GM10266 (cell line): ENCODE measurements around the gene TRIM33.

Experiments used
- DNase-seq: peaks from one replicate; pipeline ENCODE4 v3.0.0; 2012; ENCODE audit errors: extremely low spot score
- TF ChIP-seq, protein P1 (sequence below): IDR thresholded peaks from 2 replicates; pipeline ENCODE4 v1.5.1; 2012; ENCODE audit warnings: mild to moderate bottlenecking, low read depth; ENCODE audit not compliant: control insufficient read depth, insufficient read depth; ENCODE audit errors: missing control alignments

TRIM33 gene

DNA sequence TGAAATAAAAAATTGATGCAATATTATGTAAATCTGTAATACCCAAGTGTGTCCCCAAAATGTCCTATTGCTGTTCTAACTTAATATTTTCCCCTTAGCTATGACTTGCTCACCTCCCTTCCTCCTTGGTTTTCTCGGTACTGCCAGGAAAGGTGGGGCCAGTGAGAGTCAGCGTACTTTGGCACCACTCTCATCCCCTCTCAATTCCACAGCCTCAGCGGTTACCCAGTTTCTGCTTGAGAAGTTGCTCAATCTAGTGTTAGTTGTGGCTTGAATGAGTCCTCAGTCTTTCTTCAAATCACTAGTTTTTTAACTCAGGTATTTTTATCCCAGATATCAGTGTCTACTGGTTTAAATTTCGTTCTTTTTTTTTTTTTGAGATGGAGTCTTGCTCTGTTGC, 38.1 kb upstream of the TRIM33 start:
- TF ChIP-seq, protein P1, sequence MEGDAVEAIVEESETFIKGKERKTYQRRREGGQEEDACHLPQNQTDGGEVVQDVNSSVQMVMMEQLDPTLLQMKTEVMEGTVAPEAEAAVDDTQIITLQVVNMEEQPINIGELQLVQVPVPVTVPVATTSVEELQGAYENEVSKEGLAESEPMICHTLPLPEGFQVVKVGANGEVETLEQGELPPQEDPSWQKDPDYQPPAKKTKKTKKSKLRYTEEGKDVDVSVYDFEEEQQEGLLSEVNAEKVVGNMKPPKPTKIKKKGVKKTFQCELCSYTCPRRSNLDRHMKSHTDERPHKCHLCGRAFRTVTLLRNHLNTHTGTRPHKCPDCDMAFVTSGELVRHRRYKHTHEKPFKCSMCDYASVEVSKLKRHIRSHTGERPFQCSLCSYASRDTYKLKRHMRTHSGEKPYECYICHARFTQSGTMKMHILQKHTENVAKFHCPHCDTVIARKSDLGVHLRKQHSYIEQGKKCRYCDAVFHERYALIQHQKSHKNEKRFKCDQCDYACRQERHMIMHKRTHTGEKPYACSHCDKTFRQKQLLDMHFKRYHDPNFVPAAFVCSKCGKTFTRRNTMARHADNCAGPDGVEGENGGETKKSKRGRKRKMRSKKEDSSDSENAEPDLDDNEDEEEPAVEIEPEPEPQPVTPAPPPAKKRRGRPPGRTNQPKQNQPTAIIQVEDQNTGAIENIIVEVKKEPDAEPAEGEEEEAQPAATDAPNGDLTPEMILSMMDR, result no peak
- no peak for DNase-seq

GRCh38 chr1:114547076-114547475, 36.1 kb upstream of the TRIM33 start:
- TF ChIP-seq, protein P1, result no peak
- DNase-seq, result no peak

DNA sequence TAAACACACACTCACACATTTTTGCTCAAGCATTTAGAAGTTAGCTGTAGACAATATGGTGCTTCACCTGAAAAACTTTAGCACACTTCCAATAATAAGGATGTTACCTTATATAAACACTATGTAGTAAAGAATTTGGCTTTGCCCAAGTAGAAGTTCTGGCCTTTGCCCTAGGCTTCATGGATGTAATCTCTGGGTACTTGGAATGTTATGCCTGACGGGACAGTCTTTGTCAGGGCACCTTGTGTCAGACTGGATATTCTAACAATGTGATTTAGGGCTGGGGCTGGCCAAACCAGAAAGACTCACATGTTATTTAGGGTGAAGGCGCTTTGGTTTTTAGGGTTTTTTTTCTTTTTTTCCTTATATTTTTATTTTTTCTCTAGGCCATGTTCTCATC, 34.8 kb upstream of the TRIM33 start:
- no peak for DNase-seq
- TF ChIP-seq, protein P1, result no peak

DNA sequence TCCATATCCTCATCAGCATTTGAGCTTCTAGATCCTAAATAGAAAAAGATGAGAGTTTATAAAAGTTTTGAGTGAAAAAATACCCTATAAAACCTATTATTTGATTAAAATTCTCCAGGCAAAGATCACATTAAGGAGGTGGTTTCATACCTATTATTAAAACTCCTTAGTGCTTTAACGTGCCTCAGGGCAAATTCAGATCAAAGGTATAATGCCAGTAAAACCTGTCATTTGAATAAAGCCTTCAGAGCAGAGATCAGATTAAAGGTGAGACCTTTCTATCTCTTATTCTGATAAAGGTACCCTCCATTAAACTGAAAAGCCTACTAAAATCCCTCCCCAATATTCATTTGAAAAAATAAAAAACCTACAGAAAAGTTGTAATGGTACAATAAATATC, 34.3 kb upstream of the TRIM33 start:
- DNase-seq, result no peak
- TF ChIP-seq, protein P1, result no peak

DNA sequence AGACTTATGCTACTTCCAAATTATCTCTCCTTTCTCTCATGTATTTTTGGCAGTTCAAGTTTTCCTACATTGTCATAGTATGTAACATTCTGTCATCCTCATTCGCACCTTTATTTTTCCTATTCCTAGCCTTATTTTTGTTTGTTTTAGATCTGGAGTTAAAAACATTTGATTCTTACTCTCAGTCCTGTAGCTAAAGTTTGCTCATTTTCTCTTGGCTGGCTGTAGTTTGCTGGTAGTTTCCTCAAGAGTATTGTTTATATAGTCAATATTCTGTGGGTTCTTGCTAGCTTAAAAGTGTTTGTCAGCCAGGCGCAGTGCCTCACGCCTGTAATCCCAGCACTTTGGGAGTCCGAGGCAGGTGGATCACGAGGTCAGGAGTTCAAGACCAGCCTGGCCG, 29.8 kb upstream of the TRIM33 start:
- DNase-seq, result no peak

DNA sequence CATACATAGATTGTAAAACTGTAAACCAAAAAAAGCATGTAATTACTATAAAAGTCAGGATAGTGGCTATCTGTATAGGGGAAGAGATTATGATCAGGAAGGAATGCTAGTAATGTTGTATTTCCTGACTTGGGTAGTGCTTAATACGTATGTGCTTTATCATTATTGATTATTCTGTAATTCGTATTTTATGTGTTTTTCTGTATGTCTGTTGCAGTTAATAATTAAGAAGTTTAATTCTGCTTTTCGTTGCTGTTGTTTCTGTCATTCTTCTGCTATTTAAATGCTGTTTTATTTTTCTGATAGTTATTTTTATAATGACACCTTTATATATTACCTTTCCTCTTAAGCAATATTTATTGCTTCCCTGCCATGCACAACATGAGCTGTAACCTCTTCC, 29.3 kb upstream of the TRIM33 start:
- DNase-seq, result no peak
- TF ChIP-seq, protein P1, result no peak

More for the DNA sequence above, 29.8 kb upstream of the TRIM33 start:
- TF ChIP-seq, protein P1, result no peak

DNA sequence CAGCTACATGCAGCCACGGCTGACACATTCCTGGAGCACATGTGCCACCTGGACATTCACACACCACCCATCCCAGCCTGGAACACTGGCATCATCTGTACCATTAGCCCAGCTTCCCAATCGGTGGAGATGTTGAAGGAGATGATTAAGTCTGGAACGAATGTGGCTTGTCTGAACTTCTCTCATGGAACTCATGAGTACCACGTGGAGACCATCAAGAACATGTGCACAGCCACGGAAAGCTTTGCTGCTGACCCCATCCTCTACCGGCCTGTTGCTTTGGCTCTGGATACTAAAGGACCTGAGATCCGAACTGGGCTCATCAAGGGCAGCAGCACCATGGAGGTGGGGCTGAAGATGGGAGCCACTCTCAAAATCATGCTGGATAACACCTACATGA, 25.0 kb upstream of the TRIM33 start:
- no peak for DNase-seq
- TF ChIP-seq, protein P1, result no peak
